ENCODE results near the gene NTN5.
A peak's percentile ranks its signal among the peaks of the same experiment; 100 is the strongest.
"Not testable (repeated sequence)": the region's sequence is repeated elsewhere in the genome, so short reads cannot be mapped to it uniquely, and the experiment has no call there.

The NTN5 gene

GRCh38 chr19:48644355-48644754 lies 28.5 kb downstream of the NTN5 start:
- DNase-seq, result no peak

- DNase-seq, result no peak
Observed at GRCh38 chr19:48642862-48643261, 30.0 kb downstream of the NTN5 start.

- DNase-seq, result no peak
Observed at GRCh38 chr19:48641850-48642249, 31.0 kb downstream of the NTN5 start.

GRCh38 chr19:48639483-48640375 lies 33.1 kb downstream of the NTN5 start:
- DNase-seq, result no peak

- no peak for DNase-seq
Observed at GRCh38 chr19:48638831-48639381, 33.9 kb downstream of the NTN5 start.

- DNase-seq, result peak; percentile 92
Observed at GRCh38 chr19:48637948-48638830, 34.6 kb downstream of the NTN5 start.

GRCh38 chr19:48637449-48637947 lies 35.3 kb downstream of the NTN5 start:
- DNase-seq, result peak; percentile 99

GRCh38 chr19:48636859-48637448 lies 35.9 kb downstream of the NTN5 start, which contains the start of gene DBP:
TSS of gene DBP (minus strand) at chr19:48637379. CDS start at chr19:48636994, 385 bp downstream.
- DNase-seq, result no peak

- no peak for DNase-seq
Observed at GRCh38 chr19:48635966-48636858, 36.6 kb downstream of the NTN5 start.

GRCh38 chr19:48635263-48635965 lies 37.4 kb downstream of the NTN5 start:
- DNase-seq, result peak; percentile 31

GRCh38 chr19:48634424-48635262 lies 38.2 kb downstream of the NTN5 start:
- peak; percentile 92 for DNase-seq

- no peak for DNase-seq
Observed at GRCh38 chr19:48634036-48634342, 38.8 kb downstream of the NTN5 start.

- no peak for DNase-seq
Observed at GRCh38 chr19:48633148-48634035, 39.4 kb downstream of the NTN5 start.

- DNase-seq, result no peak
Observed at GRCh38 chr19:48632692-48633147, 40.1 kb downstream of the NTN5 start.

- not testable (repeated sequence) for DNase-seq
Observed at GRCh38 chr19:48632286-48632685, 40.5 kb downstream of the NTN5 start.

- no peak for DNase-seq
Observed at GRCh38 chr19:48631225-48631624, 41.6 kb downstream of the NTN5 start.

- DNase-seq, result peak; percentile 45
Observed at GRCh38 chr19:48630296-48631063, 42.3 kb downstream of the NTN5 start.
